Mucosa of rectum (tissue), 2 donors: Measurements from ENCODE around the gene NBPF20.
A peak's percentile ranks its signal among the peaks of the same experiment; 100 is the strongest.
"Not testable (repeated sequence)": the region's sequence is repeated elsewhere in the genome, so short reads cannot be mapped to it uniquely, and the experiment has no call there.

Experiments used
- H3K27ac ChIP-seq, 2 donors: one replicate each; pipeline ENCODE4 v1.7.0; 2013; ENCODE audit warnings: inconsistent platforms in 2 of 2, low read depth in 2 of 2, low read length in 2 of 2
- H3K27me3 ChIP-seq, 2 donors: one replicate each; pipeline ENCODE4 v1.7.0; 2013; ENCODE audit warnings: low read length in 2 of 2; ENCODE audit not compliant: control insufficient read depth in 2 of 2, insufficient read depth in 2 of 2
- H3K36me3 ChIP-seq, 2 donors: one replicate each; pipeline ENCODE4 v1.7.0; 2013; ENCODE audit warnings: low read length in 2 of 2; ENCODE audit not compliant: control insufficient read depth in 2 of 2, insufficient read depth in 2 of 2
- H3K4me1 ChIP-seq, 2 donors: one replicate each; pipeline ENCODE4 v1.7.0; 2013; ENCODE audit warnings: low read length in 2 of 2, mild to moderate bottlenecking in 1 of 2; ENCODE audit not compliant: control insufficient read depth in 2 of 2, insufficient read depth in 2 of 2
- H3K4me3 ChIP-seq, 2 donors: one replicate each; pipeline ENCODE4 v1.7.0; 2013; ENCODE audit warnings: low read length in 2 of 2
- H3K9ac ChIP-seq, 2 donors: one replicate each; pipeline ENCODE4 v1.7.0; 2013; ENCODE audit warnings: low read length in 2 of 2, low read depth in 1 of 2, mild to moderate bottlenecking in 1 of 2
- H3K9me3 ChIP-seq, 2 donors: one replicate each; pipeline ENCODE4 v1.7.0; 2013; ENCODE audit warnings: low read length in 2 of 2; ENCODE audit not compliant: control insufficient read depth in 2 of 2
- donor health status: healthy.
- donor health status: Normal muscosa, but diverticular disease.

Gene NBPF20

DNA sequence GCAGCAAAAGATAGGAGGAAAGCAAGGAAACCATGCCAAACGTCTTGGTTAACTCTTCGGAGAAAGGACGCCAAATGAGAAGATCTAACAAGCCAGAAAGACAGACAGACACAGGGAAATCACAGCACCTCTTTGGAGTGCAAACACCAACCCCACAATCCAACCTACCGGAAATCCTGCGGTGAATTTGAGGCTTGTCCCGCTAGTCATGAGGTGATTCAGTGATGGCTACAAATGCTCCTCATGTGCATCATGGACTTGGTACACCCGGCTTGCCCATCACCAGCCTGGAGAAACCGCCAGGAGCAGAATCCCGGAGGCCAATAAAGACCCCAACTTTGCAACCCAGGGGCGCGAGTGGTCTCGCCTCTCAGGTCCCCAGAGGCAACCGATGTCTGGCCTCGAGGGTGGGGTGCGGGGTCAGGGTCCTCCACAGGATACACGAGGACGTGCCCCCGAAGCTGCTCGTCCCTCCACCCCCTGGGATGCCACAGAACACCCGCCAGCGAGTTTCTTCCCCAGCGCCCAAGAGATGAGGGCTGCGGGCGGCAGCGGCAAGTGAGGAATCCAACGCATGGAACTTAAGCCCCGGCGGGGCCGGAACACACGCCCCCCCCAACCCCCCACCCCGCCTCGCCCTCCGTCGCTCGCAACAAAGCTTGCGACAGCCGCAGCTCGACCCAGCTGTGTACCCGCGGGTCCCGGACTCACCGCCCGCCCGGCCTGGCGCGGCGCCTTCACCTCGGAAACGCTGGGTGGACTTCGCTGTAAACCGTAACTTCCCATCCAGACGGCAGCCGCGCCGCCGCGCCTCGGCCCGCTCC is 579 bp downstream of the NBPF20 start:
- peak overlapping the region; percentile 59 to 78 for H3K4me3 ChIP-seq
- H3K27me3 ChIP-seq, H3K36me3 ChIP-seq, H3K9me3 ChIP-seq, H3K4me1 ChIP-seq: not testable (repeated sequence)
- peak overlapping the region in 1 of 2 donors; percentile 16 for H3K27ac ChIP-seq
- peak overlapping the region; percentile 14 to 60 for H3K9ac ChIP-seq

DNA sequence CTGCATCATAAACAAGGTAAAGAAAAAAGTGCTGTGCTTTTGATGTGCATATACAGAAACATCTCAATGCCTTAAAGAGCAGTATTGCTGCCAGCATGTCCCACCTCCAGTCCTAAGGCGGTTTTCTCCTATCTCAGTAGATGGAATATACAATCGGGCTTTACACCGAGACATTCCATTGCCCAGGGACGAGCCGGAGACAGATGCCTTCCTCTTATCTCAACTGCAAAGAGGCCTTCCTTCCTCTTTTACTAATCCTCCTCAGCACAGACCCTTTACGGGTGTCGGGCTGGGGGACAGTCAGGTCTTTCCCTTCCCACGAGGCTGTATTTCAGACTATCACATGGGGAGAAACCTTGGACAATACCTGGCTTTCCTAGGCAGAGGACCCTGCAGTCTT is 10.3 kb downstream of the NBPF20 start:
- not testable (repeated sequence) for H3K9me3 ChIP-seq, H3K4me3 ChIP-seq, H3K27me3 ChIP-seq, H3K9ac ChIP-seq, H3K36me3 ChIP-seq, H3K4me1 ChIP-seq, H3K27ac ChIP-seq

DNA sequence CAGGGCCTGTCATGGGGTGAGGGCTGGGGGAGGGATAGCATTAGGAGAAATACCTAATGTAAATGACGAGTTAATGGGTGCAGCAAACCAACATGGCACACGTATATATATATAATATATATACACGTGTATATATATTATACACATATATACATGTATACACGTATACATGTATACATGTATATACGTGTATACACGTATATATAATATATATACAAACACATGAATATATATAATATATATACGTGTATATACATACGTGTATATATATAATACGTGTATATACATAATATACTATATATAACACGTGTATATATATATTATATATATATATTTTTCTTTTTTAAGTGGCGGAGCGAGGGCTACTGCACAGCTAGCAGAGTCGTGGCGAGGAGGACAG is 18.1 kb downstream of the NBPF20 start:
- H3K27me3 ChIP-seq, H3K36me3 ChIP-seq, H3K9ac ChIP-seq, H3K9me3 ChIP-seq, H3K27ac ChIP-seq, H3K4me3 ChIP-seq, H3K4me1 ChIP-seq: not testable (repeated sequence)

DNA sequence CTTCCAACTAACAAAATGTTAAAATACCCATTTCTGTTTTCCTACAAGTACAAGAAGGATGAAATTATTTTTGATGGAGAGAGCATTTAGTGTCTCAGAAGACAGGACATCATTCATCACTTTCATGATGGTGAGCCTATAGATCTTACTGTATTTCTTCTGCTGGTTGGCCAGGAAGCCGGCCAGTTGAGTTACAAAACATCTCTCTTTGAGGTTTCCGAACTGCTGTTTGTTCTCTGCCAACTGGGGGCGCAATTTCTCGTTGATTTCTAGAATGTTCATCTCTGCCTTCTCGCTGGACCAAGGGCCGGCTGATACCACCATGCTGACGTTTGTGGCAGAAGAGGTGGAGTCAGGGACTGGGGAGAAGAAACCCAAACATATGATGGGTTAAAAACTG is 20.5 kb downstream of the NBPF20 start:
- not testable (repeated sequence) for H3K27me3 ChIP-seq, H3K9me3 ChIP-seq, H3K4me3 ChIP-seq

DNA sequence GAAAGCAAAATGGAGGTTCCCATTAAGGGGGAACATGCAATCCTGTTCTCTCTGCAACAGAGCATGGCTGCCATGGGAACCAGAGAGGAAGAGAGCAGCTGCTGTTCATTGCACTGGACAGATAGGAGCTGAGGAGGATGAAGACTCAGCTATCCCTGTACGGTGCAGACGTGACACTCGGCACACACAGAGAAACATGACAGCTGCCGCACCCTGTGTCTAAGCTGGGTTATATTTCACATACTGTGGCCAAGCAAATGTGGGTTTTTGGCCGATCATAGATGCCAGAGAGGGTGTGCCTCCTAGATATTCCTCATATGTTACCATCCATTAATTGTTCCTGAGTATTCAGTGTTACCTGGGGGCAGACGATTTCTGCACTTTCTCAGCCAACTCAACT is 24.7 kb downstream of the NBPF20 start:
- not testable (repeated sequence) for H3K9ac ChIP-seq, H3K27ac ChIP-seq, H3K36me3 ChIP-seq, H3K9me3 ChIP-seq, H3K4me3 ChIP-seq, H3K4me1 ChIP-seq, H3K27me3 ChIP-seq

More for the DNA sequence above, 20.5 kb downstream of the NBPF20 start:
- H3K4me1 ChIP-seq, H3K9ac ChIP-seq, H3K36me3 ChIP-seq, H3K27ac ChIP-seq: not testable (repeated sequence)
